Measurements from ENCODE around the gene BPGM.

BPGM gene

GRCh38 chr7:134632052-134632451, 14.6 kb upstream of the BPGM start:
- H3K27me3 ChIP-seq (replicated peaks in 2 of 5; ENCODE audit: control insufficient read depth in 4 of 5, insufficient read depth in 5 of 5, low read length in 4 of 5): peaks cover 0 to 2% (median under 1%) of the 10 kb centered on the region in 5 experiments
- no peaks in the 10 kb centered on the region for H3K36me3 ChIP-seq (ENCODE audit: control insufficient read depth in 4 of 4, insufficient read depth in 4 of 4, low read length in 3 of 4)
- H3K9me3 ChIP-seq (ENCODE audit: control extremely low read depth in 1 of 5, control insufficient read depth in 4 of 5, insufficient read depth in 2 of 5, low read depth in 1 of 5, low read length in 4 of 5): no peaks in the 10 kb centered on the region
- no peak overlapping the region for H3K4me3 ChIP-seq (ENCODE audit: control insufficient read depth in 1 of 7, extremely low read depth in 1 of 7, insufficient read depth in 4 of 7, low read depth in 2 of 7, low read length in 6 of 7)
- no peak for DNase-seq
- H3K27ac ChIP-seq (ENCODE audit: insufficient read depth in 1 of 2, low read depth in 1 of 2, low read length in 2 of 2, poor library complexity in 1 of 2, severe bottlenecking in 2 of 2): no peak overlapping the region
- ChIA-PET CTCF (interaction anchor here (0.7 to 9.5 kb wide), 18 partner anchors 8 to 326 kb away, joined by 3 to 151 read pairs (median 4); partner anchors contain the start of gene BPGM), POLR2A (no interaction called here)
- peaks cover 0 to 7% (median 0%) of the 10 kb centered on the region in 4 experiments for H3K4me1 ChIP-seq (ENCODE audit: control extremely low read depth in 1 of 4, control insufficient read depth in 4 of 4, insufficient read depth in 4 of 4, low read length in 3 of 4)

- Histone ChIP-seq H3K27ac (ENCODE audit: insufficient read depth in 1 of 2, low read depth in 1 of 2, low read length in 2 of 2, poor library complexity in 1 of 2, severe bottlenecking in 2 of 2) (no peak overlapping the region), H3K4me3 (ENCODE audit: control insufficient read depth in 1 of 7, extremely low read depth in 1 of 7, insufficient read depth in 4 of 7, low read depth in 2 of 7, low read length in 6 of 7) (no peak overlapping the region), H3K9me3 (ENCODE audit: control extremely low read depth in 1 of 5, control insufficient read depth in 4 of 5, insufficient read depth in 2 of 5, low read depth in 1 of 5, low read length in 4 of 5) (no peaks in the 10 kb centered on the region), H3K4me1 (ENCODE audit: control extremely low read depth in 1 of 4, control insufficient read depth in 4 of 4, insufficient read depth in 4 of 4, low read length in 3 of 4) (peaks cover 0 to 7% (median 0%) of the 10 kb centered on the region in 4 experiments), H3K36me3 (ENCODE audit: control insufficient read depth in 4 of 4, insufficient read depth in 4 of 4, low read length in 3 of 4) (no peaks in the 10 kb centered on the region), H3K27me3 (replicated peaks in 2 of 5; ENCODE audit: control insufficient read depth in 4 of 5, insufficient read depth in 5 of 5, low read length in 4 of 5) (peaks cover 0 to 2% (median 0%) of the 10 kb centered on the region in 5 experiments)
- peak; percentile 70 to 83 (median 76) for DNase-seq
- CTCF ChIA-PET: interaction anchor here (0.8 to 9.5 kb wide), 24 partner anchors 8 to 538 kb away, joined by 3 to 151 read pairs (median 6); partner anchors contain the start of gene BPGM
- WGBS (ENCODE audit: insufficient coverage): no CpG with 5 or more reads among the region's 5 CpGs
- POLR2A ChIA-PET: interaction anchor here (0.8 kb wide), 1 partner anchor 13 kb away, joined by 3 read pairs; no protein-coding TSS in a partner anchor
Measured at GRCh38 chr7:134632937-134633540, 13.6 kb upstream of the BPGM start.

GRCh38 chr7:134636008-134636449, 10.6 kb upstream of the BPGM start:
- Histone ChIP-seq H3K9me3 (ENCODE audit: control extremely low read depth in 1 of 5, control insufficient read depth in 4 of 5, insufficient read depth in 2 of 5, low read depth in 1 of 5, low read length in 4 of 5) (no peaks in the 10 kb centered on the region), H3K4me1 (ENCODE audit: control extremely low read depth in 1 of 4, control insufficient read depth in 4 of 4, insufficient read depth in 4 of 4, low read length in 3 of 4) (peaks cover 0 to 7% (median 0%) of the 10 kb centered on the region in 4 experiments), H3K36me3 (ENCODE audit: control insufficient read depth in 4 of 4, insufficient read depth in 4 of 4, low read length in 3 of 4) (no peaks in the 10 kb centered on the region), H3K27me3 (replicated peaks in 2 of 5; ENCODE audit: control insufficient read depth in 4 of 5, insufficient read depth in 5 of 5, low read length in 4 of 5) (no peaks in the 10 kb centered on the region), H3K27ac (ENCODE audit: insufficient read depth in 1 of 2, low read depth in 1 of 2, low read length in 2 of 2, poor library complexity in 1 of 2, severe bottlenecking in 2 of 2) (no peak overlapping the region), H3K4me3 (ENCODE audit: control insufficient read depth in 1 of 7, extremely low read depth in 1 of 7, insufficient read depth in 4 of 7, low read depth in 2 of 7, low read length in 6 of 7) (no peak overlapping the region)
- POLR2A ChIA-PET: no interaction called here
- peak in 2 of 3 donors; percentile 27 to 41 for DNase-seq
- 0% methylated on average over 1 of the region's 2 CpGs for WGBS (ENCODE audit: insufficient coverage)
- CTCF ChIA-PET: interaction anchor here (1.0 to 9.5 kb wide), 9 partner anchors 10 to 115 kb away, joined by 3 to 151 read pairs (median 8); partner anchors contain the start of gene BPGM

DNA sequence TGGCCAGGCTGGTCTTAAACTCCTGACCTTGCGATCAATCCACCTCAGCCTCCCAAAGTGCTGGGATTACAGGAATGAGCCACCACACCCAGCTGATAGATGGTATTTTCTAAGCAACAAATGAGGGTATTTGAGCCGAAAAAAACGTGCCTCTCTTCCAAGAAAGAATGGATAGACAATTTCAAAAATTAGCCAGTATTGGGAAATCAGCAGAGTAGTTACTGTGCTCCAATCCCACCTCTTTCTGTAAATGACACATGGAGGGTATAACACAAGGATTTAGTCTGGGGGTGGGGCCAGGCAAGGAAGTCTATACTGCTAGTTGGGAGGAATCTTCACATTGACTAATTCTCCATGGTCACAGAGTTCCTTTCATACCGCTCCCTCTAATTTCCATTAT, 9.2 kb upstream of the BPGM start:
- no peaks in the 10 kb centered on the region for H3K9me3 ChIP-seq (ENCODE audit: control extremely low read depth in 1 of 5, control insufficient read depth in 4 of 5, insufficient read depth in 2 of 5, low read depth in 1 of 5, low read length in 4 of 5)
- peaks cover 0 to 7% (median 0%) of the 10 kb centered on the region in 4 experiments for H3K4me1 ChIP-seq (ENCODE audit: control extremely low read depth in 1 of 4, control insufficient read depth in 4 of 4, insufficient read depth in 4 of 4, low read length in 3 of 4)
- no peak overlapping the region for H3K27ac ChIP-seq (ENCODE audit: insufficient read depth in 1 of 2, low read depth in 1 of 2, low read length in 2 of 2, poor library complexity in 1 of 2, severe bottlenecking in 2 of 2)
- ChIA-PET POLR2A (no interaction called here), CTCF (interaction anchor here (0.9 to 1.6 kb wide), 2 partner anchors 29 to 39 kb away, joined by 3 to 5 read pairs; no protein-coding TSS in a partner anchor)
- H3K36me3 ChIP-seq (ENCODE audit: control insufficient read depth in 4 of 4, insufficient read depth in 4 of 4, low read length in 3 of 4): no peaks in the 10 kb centered on the region
- H3K4me3 ChIP-seq (ENCODE audit: control insufficient read depth in 1 of 7, extremely low read depth in 1 of 7, insufficient read depth in 4 of 7, low read depth in 2 of 7, low read length in 6 of 7): no peak overlapping the region
- no peaks in the 10 kb centered on the region for H3K27me3 ChIP-seq (replicated peaks in 2 of 5; ENCODE audit: control insufficient read depth in 4 of 5, insufficient read depth in 5 of 5, low read length in 4 of 5)
- DNase-seq: no peak
- 100% methylated on average over 2 of the region's 4 CpGs for WGBS (ENCODE audit: insufficient coverage)

- no peaks in the 10 kb centered on the region for H3K27me3 ChIP-seq (replicated peaks in 2 of 5; ENCODE audit: control insufficient read depth in 4 of 5, insufficient read depth in 5 of 5, low read length in 4 of 5)
- DNase-seq: no peak
- no peaks in the 10 kb centered on the region for H3K9me3 ChIP-seq (ENCODE audit: control extremely low read depth in 1 of 5, control insufficient read depth in 4 of 5, insufficient read depth in 2 of 5, low read depth in 1 of 5, low read length in 4 of 5)
- CTCF ChIA-PET: interaction anchor here (1.1 to 1.7 kb wide), 4 partner anchors 30 to 64 kb away, joined by 3 to 8 read pairs (median 4); no protein-coding TSS in a partner anchor
- H3K4me3 ChIP-seq (ENCODE audit: control insufficient read depth in 1 of 7, extremely low read depth in 1 of 7, insufficient read depth in 4 of 7, low read depth in 2 of 7, low read length in 6 of 7): no peak overlapping the region
- no peak overlapping the region for H3K27ac ChIP-seq (ENCODE audit: insufficient read depth in 1 of 2, low read depth in 1 of 2, low read length in 2 of 2, poor library complexity in 1 of 2, severe bottlenecking in 2 of 2)
- POLR2A ChIA-PET: no interaction called here
- peaks cover 0 to 7% (median 0%) of the 10 kb centered on the region in 4 experiments for H3K4me1 ChIP-seq (ENCODE audit: control extremely low read depth in 1 of 4, control insufficient read depth in 4 of 4, insufficient read depth in 4 of 4, low read length in 3 of 4)
- WGBS (ENCODE audit: insufficient coverage): 92% methylated on average over 2 of the region's 7 CpGs
- H3K36me3 ChIP-seq (ENCODE audit: control insufficient read depth in 4 of 4, insufficient read depth in 4 of 4, low read length in 3 of 4): no peaks in the 10 kb centered on the region
Measured at GRCh38 chr7:134637934-134638719, 8.5 kb upstream of the BPGM start.

- POLR2A ChIA-PET: no interaction called here
- CTCF ChIA-PET: interaction anchor here (0.6 to 1.7 kb wide), 7 partner anchors 10 to 315 kb away, joined by 3 to 8 read pairs (median 3); no protein-coding TSS in a partner anchor
Measured at GRCh38 chr7:134639061-134639460, 7.6 kb upstream of the BPGM start.

More at GRCh38 chr7:134639061-134639460, 7.6 kb upstream of the BPGM start:
- no peak overlapping the region for H3K4me3 ChIP-seq (ENCODE audit: control insufficient read depth in 1 of 7, extremely low read depth in 1 of 7, insufficient read depth in 4 of 7, low read depth in 2 of 7, low read length in 6 of 7)
- peaks cover 0 to 7% (median 0%) of the 10 kb centered on the region in 4 experiments for H3K4me1 ChIP-seq (ENCODE audit: control extremely low read depth in 1 of 4, control insufficient read depth in 4 of 4, insufficient read depth in 4 of 4, low read length in 3 of 4)
- DNase-seq: no peak
- WGBS (ENCODE audit: insufficient coverage): 100% methylated on average over 3 of the region's 3 CpGs
- H3K36me3 ChIP-seq (ENCODE audit: control insufficient read depth in 4 of 4, insufficient read depth in 4 of 4, low read length in 3 of 4): no peaks in the 10 kb centered on the region
- H3K27ac ChIP-seq (ENCODE audit: insufficient read depth in 1 of 2, low read depth in 1 of 2, low read length in 2 of 2, poor library complexity in 1 of 2, severe bottlenecking in 2 of 2): no peak overlapping the region
- H3K9me3 ChIP-seq (ENCODE audit: control extremely low read depth in 1 of 5, control insufficient read depth in 4 of 5, insufficient read depth in 2 of 5, low read depth in 1 of 5, low read length in 4 of 5): no peaks in the 10 kb centered on the region
- no peaks in the 10 kb centered on the region for H3K27me3 ChIP-seq (replicated peaks in 2 of 5; ENCODE audit: control insufficient read depth in 4 of 5, insufficient read depth in 5 of 5, low read length in 4 of 5)

Measured in common myeloid progenitor, CD34-positive (primary cell).